Activated naive CD8-positive, alpha-beta T cell (primary cell): ENCODE measurements around the gene URI1.

Source experiments
- H3K27ac Mint-ChIP-seq: one replicate; pipeline ENCODE4 v1.8.0; 2021; ENCODE audit warnings: mixed read lengths
- H3K27me3 Mint-ChIP-seq: one replicate; pipeline ENCODE4 v1.8.0; 2021; ENCODE audit warnings: mixed read lengths
- H3K36me3 Mint-ChIP-seq: one replicate; pipeline ENCODE4 v1.8.0; 2021; ENCODE audit warnings: mixed read lengths
- H3K4me1 Mint-ChIP-seq: one replicate; pipeline ENCODE4 v1.8.0; 2021; ENCODE audit warnings: low read depth, mixed read lengths
- H3K4me3 Mint-ChIP-seq: one replicate; pipeline ENCODE4 v1.8.0; 2021; ENCODE audit warnings: mild to moderate bottlenecking, mixed read lengths
- H3K9me3 Mint-ChIP-seq: one replicate; pipeline ENCODE4 v1.8.0; 2021; ENCODE audit warnings: low read depth, mixed read lengths

Gene URI1

GRCh38 chr19:30011051-30011578 is 69.1 kb downstream of the URI1 start:
- Mint-ChIP-seq H3K4me3 (no peak overlapping the region), H3K4me1 (peaks cover 11% of the 10 kb centered on the region), H3K36me3 (peaks cover 20% of the 10 kb centered on the region), H3K27ac (no peak overlapping the region), H3K9me3 (no peaks in the 10 kb centered on the region), H3K27me3 (no peaks in the 10 kb centered on the region)

GRCh38 chr19:30014770-30015169 is 72.7 kb downstream of the URI1 start:
- Mint-ChIP-seq H3K9me3 (no peaks in the 10 kb centered on the region), H3K36me3 (peaks cover 17% of the 10 kb centered on the region), H3K4me3 (no peak overlapping the region), H3K27ac (peak overlapping the region; percentile 16), H3K27me3 (no peaks in the 10 kb centered on the region), H3K4me1 (no peaks in the 10 kb centered on the region)

DNA sequence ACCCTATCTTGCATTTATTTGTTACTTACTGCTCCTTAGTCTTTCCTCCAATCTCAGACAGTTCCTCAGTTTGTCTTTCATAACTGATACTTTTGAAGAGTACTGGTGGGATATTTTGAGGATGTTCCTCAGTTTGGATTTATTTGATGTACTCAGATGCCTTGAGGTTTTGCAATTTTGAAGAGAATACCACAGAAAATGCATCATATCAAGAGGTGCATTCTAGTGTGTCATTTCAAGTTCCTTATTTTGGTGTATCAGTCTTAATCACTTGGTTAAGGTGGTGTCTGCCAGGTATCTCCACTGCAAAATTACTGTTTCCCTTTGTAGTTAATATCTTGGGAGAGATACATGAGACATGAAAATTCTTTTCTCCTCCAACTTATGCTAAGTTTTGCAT is 75.1 kb downstream of the URI1 start:
- Mint-ChIP-seq H3K27me3 (no peaks in the 10 kb centered on the region), H3K36me3 (peaks cover 22% of the 10 kb centered on the region), H3K9me3 (no peaks in the 10 kb centered on the region), H3K4me3 (no peak overlapping the region), H3K4me1 (no peaks in the 10 kb centered on the region), H3K27ac (no peak overlapping the region)

GRCh38 chr19:30020189-30020588 is 78.2 kb downstream of the URI1 start:
- no peak overlapping the region for H3K27ac Mint-ChIP-seq
- no peaks in the 10 kb centered on the region for H3K27me3 Mint-ChIP-seq
- H3K36me3 Mint-ChIP-seq: peaks cover 28% of the 10 kb centered on the region
- peaks cover 2% of the 10 kb centered on the region for H3K4me1 Mint-ChIP-seq
- no peak overlapping the region for H3K4me3 Mint-ChIP-seq
- no peaks in the 10 kb centered on the region for H3K9me3 Mint-ChIP-seq

DNA sequence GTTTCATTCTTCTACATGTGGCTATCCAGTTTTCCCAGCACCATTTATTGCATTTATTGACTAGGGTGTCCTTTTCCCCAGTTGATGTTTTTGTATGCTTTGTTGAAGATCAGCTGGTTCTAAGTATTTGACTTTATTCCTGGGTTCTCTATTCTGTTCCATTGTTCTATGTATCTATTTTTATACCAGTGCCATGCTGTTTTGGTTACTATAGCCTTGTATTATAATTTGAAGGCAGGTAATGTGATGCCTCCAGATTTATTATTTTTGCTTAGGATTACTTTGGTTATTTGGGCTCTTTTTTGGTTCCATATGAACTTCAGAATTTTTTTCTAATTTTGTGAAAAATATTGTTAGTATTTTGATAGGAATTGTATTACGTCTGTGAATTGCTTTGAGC is 80.6 kb downstream of the URI1 start:
- no peak overlapping the region for H3K27ac Mint-ChIP-seq
- peaks cover 28% of the 10 kb centered on the region for H3K36me3 Mint-ChIP-seq
- H3K4me3 Mint-ChIP-seq: no peak overlapping the region
- peaks cover 4% of the 10 kb centered on the region for H3K4me1 Mint-ChIP-seq
- no peaks in the 10 kb centered on the region for H3K9me3 Mint-ChIP-seq
- H3K27me3 Mint-ChIP-seq: no peaks in the 10 kb centered on the region

- H3K36me3 Mint-ChIP-seq: peaks cover 31% of the 10 kb centered on the region
- no peaks in the 10 kb centered on the region for H3K27me3 Mint-ChIP-seq
- no peak overlapping the region for H3K4me3 Mint-ChIP-seq
- H3K4me1 Mint-ChIP-seq: peaks cover 7% of the 10 kb centered on the region
- no peaks in the 10 kb centered on the region for H3K9me3 Mint-ChIP-seq
- H3K27ac Mint-ChIP-seq: no peak overlapping the region
Measured at GRCh38 chr19:30023330-30023729, 81.3 kb downstream of the URI1 start.

DNA sequence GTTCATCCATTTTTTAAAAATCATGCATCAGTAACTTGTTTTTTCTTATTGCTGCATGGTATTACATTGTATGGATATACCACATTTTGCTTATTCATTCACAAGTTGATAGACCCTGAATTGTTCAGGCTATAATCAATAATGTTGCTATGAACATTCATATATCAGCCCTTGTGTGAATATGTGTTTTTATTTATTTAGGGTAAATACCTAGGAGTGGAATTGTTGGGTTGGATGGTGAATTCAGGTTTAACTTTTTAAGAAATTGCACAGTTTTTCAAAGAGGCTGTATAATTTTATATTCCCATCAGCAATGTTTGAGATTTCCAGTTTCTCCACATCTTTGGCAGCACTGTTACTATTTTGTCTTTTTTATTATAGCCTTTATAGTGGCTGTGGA is 82.1 kb downstream of the URI1 start:
- Mint-ChIP-seq H3K4me3 (no peak overlapping the region), H3K9me3 (no peaks in the 10 kb centered on the region), H3K36me3 (peaks cover 33% of the 10 kb centered on the region), H3K4me1 (peaks cover 7% of the 10 kb centered on the region), H3K27ac (no peak overlapping the region), H3K27me3 (no peaks in the 10 kb centered on the region)

GRCh38 chr19:30026933-30027332 is 84.9 kb downstream of the URI1 start:
- Mint-ChIP-seq H3K36me3 (peaks cover 51% of the 10 kb centered on the region), H3K4me3 (no peak overlapping the region), H3K27ac (no peak overlapping the region), H3K27me3 (no peaks in the 10 kb centered on the region), H3K4me1 (peaks cover 16% of the 10 kb centered on the region), H3K9me3 (no peaks in the 10 kb centered on the region)

- H3K27me3 Mint-ChIP-seq: no peaks in the 10 kb centered on the region
- peaks cover 55% of the 10 kb centered on the region for H3K36me3 Mint-ChIP-seq
- no peak overlapping the region for H3K27ac Mint-ChIP-seq
- H3K4me3 Mint-ChIP-seq: no peak overlapping the region
- H3K4me1 Mint-ChIP-seq: peaks cover 16% of the 10 kb centered on the region
- H3K9me3 Mint-ChIP-seq: peaks cover 5% of the 10 kb centered on the region
Measured at GRCh38 chr19:30028118-30028991, 86.3 kb downstream of the URI1 start.

DNA sequence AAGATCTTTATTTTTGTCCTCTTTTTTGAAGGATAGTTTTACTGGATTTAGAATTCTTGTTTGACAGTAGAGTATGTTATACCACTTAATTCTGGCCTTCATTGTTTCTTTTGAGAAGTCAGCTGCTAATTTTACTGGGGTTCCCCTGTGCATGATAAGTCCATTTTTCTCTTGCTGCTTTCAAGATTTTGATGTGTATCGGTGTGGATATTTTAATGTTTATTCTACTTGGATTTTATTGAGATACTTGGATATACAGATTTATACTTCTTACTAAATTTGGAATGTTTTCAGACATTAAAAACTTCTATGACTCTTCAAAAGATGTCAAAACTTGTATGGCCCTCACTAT is 86.9 kb downstream of the URI1 start:
- no peak overlapping the region for H3K27ac Mint-ChIP-seq
- peaks cover 57% of the 10 kb centered on the region for H3K36me3 Mint-ChIP-seq
- H3K4me1 Mint-ChIP-seq: peaks cover 16% of the 10 kb centered on the region

GRCh38 chr19:30029721-30030510 is 87.9 kb downstream of the URI1 start:
- no peaks in the 10 kb centered on the region for H3K27me3 Mint-ChIP-seq
- peaks cover 67% of the 10 kb centered on the region for H3K36me3 Mint-ChIP-seq
- peak overlapping the region; percentile 35 for H3K27ac Mint-ChIP-seq
- H3K4me1 Mint-ChIP-seq: peaks cover 16% of the 10 kb centered on the region
- peaks cover 16% of the 10 kb centered on the region for H3K9me3 Mint-ChIP-seq
- H3K4me3 Mint-ChIP-seq: no peak overlapping the region

More for the DNA sequence above, 86.9 kb downstream of the URI1 start:
- no peaks in the 10 kb centered on the region for H3K27me3 Mint-ChIP-seq
- H3K9me3 Mint-ChIP-seq: peaks cover 7% of the 10 kb centered on the region
- no peak overlapping the region for H3K4me3 Mint-ChIP-seq

- H3K27ac Mint-ChIP-seq: no peak overlapping the region
- peaks cover 33% of the 10 kb centered on the region for H3K9me3 Mint-ChIP-seq
- no peak overlapping the region for H3K4me3 Mint-ChIP-seq
- H3K4me1 Mint-ChIP-seq: peaks cover 8% of the 10 kb centered on the region
- peaks cover 86% of the 10 kb centered on the region for H3K36me3 Mint-ChIP-seq
- no peaks in the 10 kb centered on the region for H3K27me3 Mint-ChIP-seq
Measured at GRCh38 chr19:30034321-30034720, 92.3 kb downstream of the URI1 start.

- peaks cover 70% of the 10 kb centered on the region for H3K36me3 Mint-ChIP-seq
- H3K27me3 Mint-ChIP-seq: no peaks in the 10 kb centered on the region
- no peak overlapping the region for H3K27ac Mint-ChIP-seq
- H3K4me1 Mint-ChIP-seq: peaks cover 2% of the 10 kb centered on the region
- no peak overlapping the region for H3K4me3 Mint-ChIP-seq
- peaks cover 33% of the 10 kb centered on the region for H3K9me3 Mint-ChIP-seq
Measured at GRCh38 chr19:30036154-30037129, 94.4 kb downstream of the URI1 start.

GRCh38 chr19:30037835-30038234 is 95.8 kb downstream of the URI1 start:
- H3K27me3 Mint-ChIP-seq: no peaks in the 10 kb centered on the region
- no peak overlapping the region for H3K4me3 Mint-ChIP-seq
- peaks cover 33% of the 10 kb centered on the region for H3K9me3 Mint-ChIP-seq
- H3K27ac Mint-ChIP-seq: no peak overlapping the region
- peaks cover 2% of the 10 kb centered on the region for H3K4me1 Mint-ChIP-seq
- peaks cover 62% of the 10 kb centered on the region for H3K36me3 Mint-ChIP-seq
